GM10847 (cell line): ENCODE results near the gene LPAR1.

Experiments used
- POLR2A ChIP-seq: IDR thresholded peaks from 2 replicates; pipeline ENCODE4 v1.6.1; 2011; ENCODE audit not compliant: insufficient read length; ENCODE audit errors: extremely low read depth

LPAR1 gene

DNA sequence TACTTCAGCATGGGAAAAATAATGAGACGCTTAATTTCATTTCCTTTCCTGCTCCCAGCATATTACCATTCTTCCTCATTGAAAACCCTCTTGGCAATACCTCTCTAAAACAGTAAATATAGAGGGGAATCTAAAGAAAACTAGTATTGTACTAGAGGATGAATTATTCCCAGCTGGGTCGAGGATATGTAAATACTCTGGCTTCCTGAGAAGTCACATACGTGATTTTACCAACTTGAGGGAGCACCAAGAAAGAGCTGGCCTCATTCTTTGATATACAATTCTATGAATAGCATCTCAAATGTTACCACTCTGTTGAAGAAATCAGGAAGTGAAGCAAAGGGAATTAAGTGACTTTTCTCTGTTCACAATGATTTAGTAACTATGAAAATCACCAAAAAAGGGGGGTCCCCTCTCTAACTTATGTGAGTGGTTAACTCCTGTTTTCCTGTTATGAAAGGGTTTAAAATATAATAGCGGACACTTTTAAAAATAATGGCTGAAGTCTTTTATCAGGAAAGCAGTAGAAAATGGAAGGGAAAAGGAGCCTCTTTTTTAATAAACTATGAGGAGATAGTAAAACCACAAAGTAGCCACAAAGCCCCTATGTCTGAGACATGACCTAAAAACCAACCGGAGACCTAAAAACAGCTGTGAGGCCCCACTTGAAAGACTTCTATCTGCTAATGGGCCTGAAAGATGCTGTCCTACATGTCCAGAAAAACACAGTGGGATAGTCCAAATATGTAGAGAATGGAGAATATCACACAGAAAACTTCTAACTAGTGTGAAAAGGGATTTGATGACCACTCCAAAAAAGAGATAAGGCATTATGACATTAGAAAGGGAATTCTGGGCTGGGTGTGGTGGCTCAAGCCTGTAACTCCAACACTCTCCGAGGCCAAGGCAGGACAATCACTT, 42.6 kb downstream of the LPAR1 start:
- no peak for TF ChIP-seq POLR2A

DNA sequence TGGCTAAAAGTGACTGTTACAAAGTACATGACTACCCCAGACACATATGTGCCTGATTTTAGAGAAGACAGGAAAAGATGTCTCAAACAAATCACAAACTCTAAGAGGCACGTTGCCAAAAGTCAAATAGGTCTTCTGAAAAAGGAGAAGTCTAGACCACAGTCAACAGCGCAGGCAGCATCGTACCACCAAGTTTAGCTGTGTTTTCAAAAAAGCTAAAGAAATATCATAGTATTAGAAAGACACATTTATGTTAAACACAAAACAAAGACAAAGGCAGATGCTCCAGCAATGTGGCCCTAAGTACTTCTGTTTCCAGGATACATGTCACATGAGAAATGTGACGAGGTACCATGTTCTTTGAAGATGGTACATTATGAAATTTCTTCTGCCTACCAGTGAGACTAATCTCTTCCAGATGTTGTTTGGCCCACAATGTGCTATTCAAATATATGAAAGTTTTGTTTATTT, 43.5 kb downstream of the LPAR1 start:
- no peak for TF ChIP-seq POLR2A

DNA sequence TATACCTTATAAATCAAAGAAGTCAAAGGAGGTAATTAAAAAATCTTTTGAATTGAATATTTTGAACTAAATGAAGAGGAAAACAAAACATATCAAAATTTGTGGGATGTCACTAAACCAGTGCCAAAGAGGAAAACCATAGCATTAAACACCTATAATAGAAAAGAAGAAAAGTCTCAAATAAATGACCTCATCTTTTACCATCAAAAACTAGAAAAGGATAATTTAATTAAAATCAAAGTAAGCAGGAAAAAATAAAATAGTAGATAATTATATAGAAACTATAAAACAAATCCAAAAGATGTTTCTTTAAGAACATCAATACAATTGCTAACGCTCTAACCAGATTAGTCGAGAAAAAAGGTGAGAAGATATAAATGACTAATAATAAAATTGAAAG, 47.8 kb downstream of the LPAR1 start:
- TF ChIP-seq POLR2A = no peak

DNA sequence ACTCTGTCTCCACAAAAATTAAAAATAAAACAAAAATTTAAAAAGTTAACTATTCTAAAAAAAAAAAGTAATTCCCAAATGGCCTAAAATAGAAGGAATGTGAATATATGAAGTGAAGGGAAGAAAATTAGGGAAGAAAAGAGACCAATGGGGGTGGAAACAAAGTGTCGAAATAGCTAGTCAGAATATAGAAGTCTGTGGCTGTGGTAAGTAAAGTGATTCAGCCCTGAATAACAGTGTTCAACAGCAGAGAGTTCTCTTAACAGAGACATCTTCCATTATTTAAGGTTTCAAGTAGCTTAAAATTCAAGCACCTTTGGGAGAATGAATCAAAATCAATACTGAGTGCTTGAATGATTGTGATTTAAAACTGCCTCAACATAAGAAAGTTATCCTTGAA, 51.7 kb downstream of the LPAR1 start:
- TF ChIP-seq POLR2A = no peak

DNA sequence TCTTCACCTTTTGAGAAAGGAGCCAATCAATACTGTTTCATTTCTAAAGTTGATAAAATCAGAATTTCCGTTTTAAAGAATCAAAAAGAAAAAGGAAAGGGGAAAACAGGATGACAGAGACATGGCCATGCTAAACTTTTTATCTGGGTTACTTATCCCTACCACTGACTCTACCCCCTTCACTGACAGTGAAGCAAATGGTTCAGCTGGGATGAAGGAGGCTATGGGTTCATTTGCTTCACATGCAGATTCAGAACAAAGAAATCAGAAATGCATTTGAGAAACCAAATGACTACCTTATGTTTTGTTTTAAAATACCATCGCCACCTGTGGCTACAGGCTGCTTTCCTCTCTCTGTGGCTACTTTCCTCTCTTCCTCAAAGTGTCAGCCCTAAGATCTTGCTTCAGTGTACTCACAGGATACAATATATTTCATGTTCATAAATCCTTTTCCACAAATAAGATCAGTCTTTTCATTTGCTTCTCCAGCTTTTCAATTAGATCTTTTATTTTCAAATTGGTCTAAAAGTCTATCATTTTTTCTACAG, 53.3 kb downstream of the LPAR1 start:
- TF ChIP-seq POLR2A = no peak

DNA sequence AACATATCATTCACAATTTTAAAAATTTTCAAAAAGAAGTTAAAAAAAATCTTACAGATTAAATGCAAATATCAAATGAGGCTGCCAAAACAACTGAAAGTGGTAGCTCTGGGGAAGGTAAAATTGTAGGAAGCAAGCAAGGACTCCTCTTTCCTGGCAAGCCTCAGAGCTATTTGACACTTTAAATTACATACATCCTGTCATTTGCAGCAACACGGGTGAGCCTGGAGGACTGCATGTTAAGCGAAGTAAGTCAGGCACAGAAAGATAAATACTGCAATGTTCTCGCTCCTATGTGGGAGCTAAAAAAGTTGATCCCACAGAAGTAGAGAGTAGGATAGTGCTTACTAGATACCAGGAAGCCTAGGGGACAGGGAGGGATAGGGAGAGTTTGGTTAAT, 58.0 kb downstream of the LPAR1 start:
- no peak for TF ChIP-seq POLR2A

- TF ChIP-seq POLR2A = no peak
Measured at GRCh38 chr9:110979636-110980035, 58.6 kb downstream of the LPAR1 start.

DNA sequence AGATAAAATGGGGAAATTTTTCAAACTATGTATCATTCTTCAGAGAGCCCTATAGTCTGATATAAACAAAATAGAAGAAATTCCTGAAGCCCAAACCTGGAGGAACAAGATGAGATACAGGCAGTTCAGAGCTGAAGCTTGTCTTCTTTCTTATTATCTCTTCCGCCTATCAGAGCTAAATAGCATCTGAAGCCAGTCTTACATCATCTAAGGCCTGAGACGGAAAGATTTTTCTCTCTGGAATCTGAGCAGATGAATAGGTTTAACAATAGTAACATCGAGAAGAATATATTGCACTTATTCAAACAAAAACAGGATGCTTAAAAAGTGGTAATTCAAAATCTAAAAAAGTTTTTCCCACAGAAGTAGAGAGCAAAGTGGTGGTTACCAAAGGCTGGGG, 59.8 kb downstream of the LPAR1 start:
- TF ChIP-seq POLR2A = no peak

- no peak for TF ChIP-seq POLR2A
Measured at GRCh38 chr9:110977259-110977709, 61.0 kb downstream of the LPAR1 start.

DNA sequence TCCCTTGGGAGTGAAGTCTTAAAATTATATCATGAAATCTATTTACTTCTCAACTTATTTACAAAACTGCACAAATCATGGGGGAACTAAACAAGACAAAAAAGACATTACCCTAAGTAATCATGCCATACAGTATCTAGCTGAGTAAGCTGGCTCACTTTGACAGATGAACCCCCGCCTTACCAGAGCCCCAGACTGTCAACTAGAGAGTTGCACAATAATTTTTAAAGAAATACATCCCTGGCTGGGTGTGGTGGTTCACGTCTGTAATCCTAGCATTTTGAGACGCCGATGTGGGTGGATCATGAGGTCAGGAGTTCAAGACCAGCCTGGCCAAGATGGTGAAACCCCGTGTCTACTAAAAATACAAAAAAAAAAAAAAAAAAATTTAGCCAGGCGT, 62.3 kb downstream of the LPAR1 start:
- no peak for TF ChIP-seq POLR2A

- TF ChIP-seq POLR2A = no peak
Measured at GRCh38 chr9:110975278-110975677, 63.0 kb downstream of the LPAR1 start.

- TF ChIP-seq POLR2A = no peak
Measured at GRCh38 chr9:110971705-110972104, 66.6 kb downstream of the LPAR1 start.

DNA sequence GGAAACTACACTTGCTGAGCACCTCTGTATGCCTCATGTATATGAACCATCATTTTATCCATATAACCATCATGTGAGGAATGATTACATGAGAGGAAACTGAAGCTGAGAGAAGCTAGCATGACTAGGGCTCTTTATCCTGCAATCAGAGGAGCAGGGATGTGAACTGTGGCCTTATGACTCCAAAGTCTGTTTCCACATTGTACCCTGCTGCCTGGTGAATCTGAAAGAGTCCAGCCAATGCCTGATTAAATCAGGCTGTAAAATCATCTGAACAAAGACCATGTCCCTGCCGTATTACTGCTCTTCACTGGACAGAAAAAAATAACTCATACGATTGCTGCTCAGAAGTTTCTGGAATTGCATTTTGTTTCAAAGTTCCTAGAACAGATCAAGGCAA, 67.0 kb downstream of the LPAR1 start:
- no peak for TF ChIP-seq POLR2A

- TF ChIP-seq POLR2A = no peak
Measured at GRCh38 chr9:110969971-110970386, 68.3 kb downstream of the LPAR1 start.

DNA sequence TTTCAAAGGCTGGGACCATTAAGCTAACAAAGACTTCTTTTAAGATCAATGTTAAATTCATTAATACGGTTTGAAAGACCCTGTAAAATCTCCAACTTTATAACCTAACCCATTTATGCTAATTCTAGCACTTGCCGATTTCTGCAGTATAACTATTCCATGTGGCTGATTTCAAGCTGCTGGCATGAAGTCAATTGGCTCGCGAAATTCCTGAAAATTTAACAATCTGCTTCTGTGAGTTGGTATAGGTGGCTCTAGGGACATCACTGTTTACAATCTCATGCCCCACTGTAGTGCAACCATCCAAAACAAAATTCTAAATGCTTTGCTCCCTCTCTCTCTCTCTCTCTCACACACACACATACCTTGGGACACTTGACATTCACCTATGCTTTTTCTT, 70.2 kb downstream of the LPAR1 start:
- no peak for TF ChIP-seq POLR2A

- no peak for TF ChIP-seq POLR2A
Measured at GRCh38 chr9:110967196-110967595, 71.1 kb downstream of the LPAR1 start.
